Body of pancreas (tissue), 4 donors: ENCODE results near the gene RBFOX2. TPM values are rescaled to one million over a fixed set of nuclear protein-coding genes. Genes with fewer than 3 reads are reported as not detected.

Experiments
- ATAC-seq: fragments of 150-250 bp; one replicate; pipeline ENCODE4 v1.9.1; 2016
- DNase-seq, 4 donors: peaks; one replicate each; pipeline ENCODE4 v3.0.0-alpha.2; 2019
- H3K27ac ChIP-seq, 4 donors: fragments of 200-600 bp; sonication (generic); 1 replicate in 3 of 4; 2 replicates in 1 of 4; pipeline versions ENCODE4 v1.5.1 to v1.6.1; 2016 to 2019; ENCODE audit warnings: mild to moderate bottlenecking in 1 of 4, mixed read lengths in 1 of 4, moderate library complexity in 1 of 4
- H3K27me3 ChIP-seq, 2 donors: fragments of 200-600 bp; sonication (generic); one replicate each; pipeline ENCODE4 v1.6.0; 2016; ENCODE audit warnings: mild to moderate bottlenecking in 1 of 2
- H3K36me3 ChIP-seq, 2 donors: fragments of 200-600 bp; sonication (generic); replicated peaks in 1 of 2; 2 replicates each; pipeline ENCODE4 v1.5.1; 2016; ENCODE audit warnings: low read depth in 2 of 2; ENCODE audit not compliant: insufficient read depth in 1 of 2
- H3K4me1 ChIP-seq: fragments of 200-600 bp; sonication (generic); one replicate; pipeline ENCODE4 v1.6.0; 2016
- H3K4me3 ChIP-seq, 2 donors: fragments of 200-600 bp; sonication (generic); 1 replicate in 1 of 2; 2 replicates in 1 of 2; pipeline ENCODE4 v1.5.1; 2016 to 2019
- H3K9me3 ChIP-seq, 3 donors: fragments of 200-600 bp; sonication (generic); 1 replicate in 2 of 3; 2 replicates in 1 of 3; pipeline ENCODE4 v1.5.1; 2016
- CTCF ChIP-seq, 7 experiments: fragments of 450-650 bp in 4 of 7; fragments of 200-600 bp in 3 of 7; sonication (generic) in 3 of 7; IDR thresholded peaks; one replicate each; pipeline ENCODE4 v1.5.1; 2016 to 2019; ENCODE audit warnings: antibody characterized with exemption in 7 of 7
- POLR2A ChIP-seq, 3 donors: fragments of 450-650 bp; IDR thresholded peaks; one replicate each; pipeline ENCODE4 v1.6.1; 2016; ENCODE audit warnings: antibody characterized with exemption in 3 of 3, mild to moderate bottlenecking in 2 of 3
- WGBS, 2 donors: methylation state at CpG; one replicate each; pipeline ENCODE4 v1.1.5; 2017; 5-methylcytosine and 5-hydroxymethylcytosine counted together
- intact Hi-C: fragments of 100-400 bp; cut with DNase I; formaldehyde crosslinking; loops from one replicate; pipeline ENCODE4 v1.15.1; 2023
- total RNA-seq, 2 donors: library from RNA; depleted of rRNA; stranded (reverse); fragments of >200 nt; gene quantifications; one replicate each; pipeline ENCODE4 v1.1.0, GENCODE V29; 2016

The RBFOX2 gene
- total RNA-seq, 2 donors from 2014 or later: 28.7 to 31.1 TPM

DNA sequence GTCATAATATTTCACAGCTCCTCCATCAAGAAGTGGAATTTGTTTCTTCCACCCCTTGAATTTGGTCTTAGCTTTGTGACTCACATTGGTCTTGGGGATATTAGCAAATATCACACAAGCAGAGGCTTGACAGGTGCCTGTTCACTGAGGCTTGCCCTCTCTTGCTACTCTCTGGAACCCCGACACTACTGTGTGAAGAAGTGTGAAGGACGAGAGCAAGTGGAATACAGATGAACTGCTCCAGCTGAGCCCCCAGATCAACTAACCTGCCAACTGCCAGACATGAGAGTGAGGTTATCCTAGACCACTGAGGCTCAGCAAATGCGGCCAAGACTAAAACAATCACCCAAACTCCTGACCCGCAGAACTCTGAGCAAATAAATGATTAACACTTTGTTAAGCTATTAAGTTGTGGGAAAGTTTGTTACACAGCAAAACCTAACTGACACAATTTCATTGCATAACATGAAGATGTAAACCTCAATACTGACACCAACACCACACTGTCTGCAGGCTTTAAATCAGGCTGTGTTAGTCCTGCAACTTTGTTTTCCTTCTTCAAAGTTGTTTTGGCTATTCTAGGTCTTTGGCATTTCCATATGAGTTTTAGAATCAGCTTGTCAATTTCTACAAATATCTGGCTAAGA, 168.4 kb downstream of the RBFOX2 start:
- DNase-seq: no peak
- no peak overlapping the region for H3K27ac ChIP-seq
- ATAC-seq: no peak
- H3K27me3 ChIP-seq: no peaks in the 10 kb centered on the region
- WGBS, 2 donors: 83 to 96% methylated on average over 4 of the region's 4 CpGs
- TF ChIP-seq CTCF (IDR thresholded peaks at IDR 0.05): no peak
- no peak for TF ChIP-seq POLR2A (IDR thresholded peaks at IDR 0.05)
- peaks cover 9% of the 10 kb centered on the region for H3K4me1 ChIP-seq
- H3K36me3 ChIP-seq: no peaks in the 10 kb centered on the region
- H3K9me3 ChIP-seq: no peaks in the 10 kb centered on the region
- intact Hi-C loops: no loop called here
- H3K4me3 ChIP-seq: no peak overlapping the region

GRCh38 chr22:35854334-35854733, 174.3 kb downstream of the RBFOX2 start:
- WGBS, 2 donors: 91 to 95% methylated on average over 2 of the region's 2 CpGs

DNA sequence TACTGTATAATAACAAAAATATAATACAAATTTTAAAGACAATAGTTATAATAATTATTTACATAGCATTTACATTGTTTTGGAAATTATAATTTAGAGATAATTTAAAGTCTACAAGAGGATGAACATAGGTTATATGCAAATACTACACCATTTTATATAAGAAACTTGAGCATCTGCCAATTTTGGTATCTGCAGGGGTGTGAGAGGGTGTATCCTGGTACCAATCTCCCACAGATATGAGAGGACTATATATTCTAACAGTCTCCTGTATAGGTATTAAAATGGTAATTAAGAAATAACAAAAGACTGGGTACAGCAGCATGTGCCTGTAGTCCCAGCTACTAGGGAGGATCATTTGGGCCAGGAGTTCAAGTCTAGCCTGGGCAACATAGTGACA, 176.5 kb downstream of the RBFOX2 start:
- H3K27ac ChIP-seq: no peak overlapping the region
- peaks cover 34% of the 10 kb centered on the region for H3K4me1 ChIP-seq
- H3K9me3 ChIP-seq: no peaks in the 10 kb centered on the region
- DNase-seq (no peak), ATAC-seq (no peak)
- H3K4me3 ChIP-seq: no peak overlapping the region
- TF ChIP-seq POLR2A (IDR thresholded peaks at IDR 0.05): no peak
- no peak for TF ChIP-seq CTCF (IDR thresholded peaks at IDR 0.05)
- intact Hi-C loops: no loop called here
- no peaks in the 10 kb centered on the region for H3K27me3 ChIP-seq
- no peaks in the 10 kb centered on the region for H3K36me3 ChIP-seq

More at GRCh38 chr22:35854334-35854733, 174.3 kb downstream of the RBFOX2 start:
- Histone ChIP-seq H3K9me3 (no peaks in the 10 kb centered on the region), H3K4me3 (no peak overlapping the region), H3K4me1 (peaks cover 19% of the 10 kb centered on the region), H3K36me3 (no peaks in the 10 kb centered on the region), H3K27me3 (no peaks in the 10 kb centered on the region), H3K27ac (no peak overlapping the region)
- no peak for DNase-seq
- TF ChIP-seq CTCF (IDR thresholded peaks at IDR 0.05): no peak
- TF ChIP-seq POLR2A (IDR thresholded peaks at IDR 0.05): no peak
- intact Hi-C loops: no loop called here
- ATAC-seq: no peak

DNA sequence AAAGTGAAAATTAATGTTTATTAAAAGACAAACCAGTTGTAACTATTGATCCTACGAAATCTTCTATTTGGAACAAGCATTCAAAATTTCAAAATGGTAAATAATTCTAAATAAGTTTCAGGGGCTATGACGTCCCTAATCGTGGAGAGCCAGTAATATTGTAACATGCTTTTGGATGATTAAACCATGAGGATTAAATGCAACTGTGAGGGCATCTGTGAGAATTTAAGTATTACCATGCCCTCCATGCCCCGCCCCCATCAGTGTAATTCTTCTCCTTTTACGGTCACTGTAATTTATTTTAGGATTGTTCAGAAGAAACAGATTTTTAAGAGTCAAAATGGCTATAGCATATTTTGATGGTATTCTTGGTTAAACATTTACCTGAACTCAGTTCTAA, 177.8 kb downstream of the RBFOX2 start:
- Histone ChIP-seq H3K27ac (peak overlapping the region; percentile 21 to 60 (median 46)), H3K27me3 (no peaks in the 10 kb centered on the region), H3K36me3 (no peaks in the 10 kb centered on the region), H3K9me3 (no peaks in the 10 kb centered on the region), H3K4me3 (no peak overlapping the region), H3K4me1 (peaks cover 43% of the 10 kb centered on the region)
- DNase-seq: no peak
- ATAC-seq: no peak
- no peak for TF ChIP-seq CTCF (IDR thresholded peaks at IDR 0.05)
- TF ChIP-seq POLR2A (IDR thresholded peaks at IDR 0.05): no peak
- 65 to 78% methylated on average over 5 of the region's 5 CpGs for WGBS, 2 donors
- intact Hi-C loops: no loop called here

DNA sequence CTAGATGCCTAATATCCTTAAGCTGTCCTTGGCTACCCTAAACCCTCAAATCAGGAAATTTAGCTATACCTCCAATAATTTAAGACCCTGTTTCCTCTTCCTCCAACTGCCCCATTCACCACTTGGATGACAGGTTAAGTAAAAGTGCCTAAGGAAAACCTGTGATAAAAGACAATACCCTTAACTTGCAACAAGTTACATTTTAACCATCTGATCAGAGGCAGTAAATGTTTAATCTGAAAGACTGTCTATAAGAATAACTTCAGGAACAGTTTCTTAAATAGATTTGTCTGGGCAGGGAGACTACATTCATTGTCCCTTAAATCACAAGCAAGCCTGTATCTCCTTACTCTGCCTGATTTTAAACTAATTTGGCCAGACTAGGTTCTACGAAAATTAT, 181.8 kb downstream of the RBFOX2 start:
- ATAC-seq: no peak

More for the DNA sequence above, 181.8 kb downstream of the RBFOX2 start:
- Histone ChIP-seq H3K27me3 (no peaks in the 10 kb centered on the region), H3K4me3 (no peak overlapping the region), H3K27ac (peak overlapping the region in 3 of 4 donors; percentile 39 to 67 (median 46)), H3K4me1 (peaks cover 43% of the 10 kb centered on the region), H3K9me3 (no peaks in the 10 kb centered on the region), H3K36me3 (no peaks in the 10 kb centered on the region)
- intact Hi-C loops: no loop called here
- 8 to 19% methylated on average over 1 of the region's 1 CpG for WGBS, 2 donors
- no peak for DNase-seq
- no peak for TF ChIP-seq POLR2A (IDR thresholded peaks at IDR 0.05)
- TF ChIP-seq CTCF (IDR thresholded peaks at IDR 0.05): no peak
